HG03354 (cell line): ENCODE data around the gene VPS36.
"Not testable (repeated sequence)": the region's sequence is repeated elsewhere in the genome, so short reads cannot be mapped to it uniquely, and the experiment has no call there.

Experiments
- ATAC-seq: cut with Tn5 transposase; IDR thresholded peaks from one replicate; pipeline ENCODE4 v1.9.1; 2021; ENCODE audit warnings: mild to moderate bottlenecking; ENCODE audit not compliant: unreplicated experiment, poor library complexity, severe bottlenecking

The VPS36 gene

DNA sequence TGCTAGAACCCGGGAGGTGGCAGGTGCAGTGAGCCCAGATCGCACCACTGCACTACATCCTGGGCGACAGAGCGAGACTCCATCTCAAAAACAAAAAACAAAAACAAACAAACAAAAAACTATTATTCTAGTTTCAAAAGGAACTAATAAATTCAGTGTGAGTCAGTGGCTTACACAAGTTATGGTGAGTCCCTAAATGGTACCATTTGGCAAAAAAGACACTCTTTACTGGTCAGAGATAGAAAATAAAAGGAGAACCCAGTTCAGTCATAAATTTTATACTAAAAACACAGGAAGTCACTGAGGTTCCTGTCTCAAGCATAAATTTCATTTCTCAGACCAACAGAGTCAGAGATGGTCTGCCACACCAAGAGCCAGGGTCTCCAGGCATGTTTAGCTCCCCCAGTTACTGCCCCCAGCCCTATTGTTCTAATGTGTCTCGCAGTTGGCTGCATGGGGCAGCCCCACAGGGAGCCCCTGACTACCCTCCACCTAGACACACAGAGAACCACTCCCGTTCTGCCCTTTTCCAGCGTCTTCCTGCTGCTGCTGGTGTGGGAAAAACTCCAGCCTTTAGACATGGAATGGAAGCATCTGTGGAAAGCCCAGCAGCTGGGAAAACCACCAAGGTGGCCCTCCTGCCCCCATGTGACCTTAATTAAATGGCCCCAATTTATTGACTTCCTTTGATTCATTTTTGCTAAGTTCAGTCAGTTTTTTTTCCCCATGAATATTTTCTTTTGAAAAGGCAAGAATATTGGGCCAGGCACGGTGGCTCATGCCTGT lies 56.7 kb downstream of the VPS36 start:
- no peak for ATAC-seq

DNA sequence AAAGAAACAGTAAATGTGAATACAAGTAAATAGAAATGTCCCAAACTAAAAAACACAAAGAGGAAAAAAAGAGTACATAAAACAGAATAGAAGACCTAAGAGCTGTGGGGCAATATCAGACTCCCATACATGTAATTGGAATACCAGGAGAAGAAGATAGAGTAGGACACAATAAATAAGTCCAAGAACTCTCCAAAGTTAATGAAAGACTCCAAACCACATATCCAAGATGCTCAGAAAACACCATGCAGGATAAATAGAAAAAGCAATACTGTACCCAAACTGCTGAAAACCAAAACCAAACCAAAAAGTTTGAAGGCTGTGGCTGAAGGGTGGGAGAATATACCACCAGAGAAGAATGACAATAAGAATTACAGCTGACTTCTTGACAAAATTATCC lies 62.7 kb downstream of the VPS36 start:
- ATAC-seq = no peak

- ATAC-seq = no peak
Observed at GRCh38 chr13:52385870-52386269, 64.6 kb downstream of the VPS36 start.

DNA sequence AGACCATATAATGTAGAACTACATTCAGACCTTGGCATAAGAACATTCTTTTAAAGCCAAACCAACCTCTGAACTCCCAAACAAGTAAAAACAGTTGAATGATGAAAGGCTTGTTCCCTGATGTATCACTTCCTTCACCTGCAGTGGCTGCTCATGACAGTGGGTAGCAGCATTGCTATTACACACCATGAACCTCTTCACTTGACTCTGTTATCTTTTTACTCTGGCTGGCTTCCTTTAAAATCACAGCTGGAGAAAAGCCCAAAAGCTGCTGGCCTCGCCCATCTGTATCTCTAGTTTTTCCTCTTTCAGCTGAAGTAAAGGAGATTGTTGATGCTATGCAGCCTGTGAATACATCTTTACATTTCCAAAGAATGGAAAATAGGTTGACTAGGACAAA lies 67.1 kb downstream of the VPS36 start:
- ATAC-seq = no peak

DNA sequence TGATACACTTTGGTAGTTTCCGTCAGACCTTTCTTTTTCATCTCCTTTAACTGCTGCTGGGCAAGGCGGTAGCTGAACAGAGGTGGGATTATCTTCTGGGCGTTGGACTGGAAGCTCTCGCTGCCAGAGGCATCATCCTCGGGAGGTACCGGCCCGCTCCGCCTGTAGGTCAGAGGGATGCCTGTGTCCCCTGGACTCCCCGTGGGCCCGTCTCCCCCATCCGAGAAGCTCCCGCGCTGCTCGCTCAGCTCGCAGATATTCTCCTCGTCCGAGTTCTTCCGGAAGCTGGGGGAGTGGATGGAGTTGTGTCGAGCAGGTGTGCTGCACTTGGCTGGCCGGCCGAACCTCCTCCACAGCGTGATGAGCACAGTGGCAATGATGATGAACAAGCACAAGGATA lies 72.1 kb downstream of the VPS36 start:
- no peak for ATAC-seq

DNA sequence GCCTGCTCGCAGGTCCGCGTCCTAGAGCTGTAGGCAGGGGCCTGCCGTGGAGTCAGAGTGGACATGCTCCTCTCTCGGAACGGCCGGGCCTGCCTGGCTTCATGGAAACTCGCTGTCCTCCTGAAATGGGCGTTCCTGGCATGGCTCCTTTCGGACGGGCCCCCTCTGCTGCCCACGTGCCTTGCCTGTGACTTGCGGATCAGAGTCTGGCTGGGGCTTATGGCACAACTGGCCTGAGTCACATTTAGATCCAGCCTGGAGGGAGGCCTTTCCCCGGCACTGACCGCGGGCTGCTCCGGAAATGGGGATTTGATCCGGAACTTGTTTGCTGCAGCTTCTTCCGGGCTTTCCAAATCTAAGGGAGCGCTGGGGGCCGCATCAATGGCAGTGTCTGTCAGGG lies 72.5 kb downstream of the VPS36 start:
- ATAC-seq = no peak

- no peak for ATAC-seq
Observed at GRCh38 chr13:52374873-52375411, 75.5 kb downstream of the VPS36 start.

GRCh38 chr13:52374389-52374788 lies 76.0 kb downstream of the VPS36 start:
- no peak for ATAC-seq

DNA sequence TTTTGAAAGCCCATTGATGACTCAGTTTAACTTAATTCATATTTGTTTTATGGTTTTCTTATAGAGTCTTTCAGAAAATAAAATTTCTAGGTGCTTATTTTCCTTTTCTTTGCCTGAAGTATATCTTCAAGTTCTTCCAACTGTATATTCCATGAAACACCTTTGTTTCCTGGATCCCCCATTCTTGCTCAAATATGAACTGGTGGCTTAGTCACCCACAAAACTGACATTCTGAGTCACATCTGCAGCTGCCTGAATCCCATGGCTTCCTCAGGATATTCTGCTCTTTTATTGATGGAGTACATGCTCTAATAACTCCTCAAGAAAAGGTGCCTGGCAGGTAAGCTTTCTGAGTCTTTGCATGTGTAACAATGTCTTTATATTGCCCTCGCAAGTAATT lies 77.2 kb downstream of the VPS36 start:
- ATAC-seq = not testable (repeated sequence)

DNA sequence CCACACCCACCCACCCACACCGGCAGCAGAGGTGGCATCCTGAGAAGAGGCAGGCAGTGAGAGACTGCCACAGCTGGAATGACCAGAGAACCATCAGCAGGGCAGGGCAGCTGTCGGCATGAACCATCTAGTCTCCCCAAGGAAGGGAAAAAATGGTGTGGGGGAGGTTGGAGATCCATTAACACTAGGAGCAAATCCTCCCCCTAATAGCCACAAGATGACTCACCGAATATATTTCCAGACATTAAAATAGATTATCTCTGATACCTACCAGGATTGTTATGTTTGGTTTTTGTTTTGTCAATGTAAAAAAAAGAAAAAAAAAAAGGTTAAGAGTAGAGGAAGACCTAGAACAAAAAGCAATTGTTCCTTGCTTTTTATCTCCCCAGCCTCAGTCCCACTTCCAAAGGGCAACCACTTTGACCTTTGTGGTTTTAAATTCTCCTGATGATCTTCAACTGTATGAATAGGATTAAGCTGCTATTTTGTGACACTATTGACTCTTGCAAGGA lies 78.6 kb downstream of the VPS36 start:
- ATAC-seq = no peak

DNA sequence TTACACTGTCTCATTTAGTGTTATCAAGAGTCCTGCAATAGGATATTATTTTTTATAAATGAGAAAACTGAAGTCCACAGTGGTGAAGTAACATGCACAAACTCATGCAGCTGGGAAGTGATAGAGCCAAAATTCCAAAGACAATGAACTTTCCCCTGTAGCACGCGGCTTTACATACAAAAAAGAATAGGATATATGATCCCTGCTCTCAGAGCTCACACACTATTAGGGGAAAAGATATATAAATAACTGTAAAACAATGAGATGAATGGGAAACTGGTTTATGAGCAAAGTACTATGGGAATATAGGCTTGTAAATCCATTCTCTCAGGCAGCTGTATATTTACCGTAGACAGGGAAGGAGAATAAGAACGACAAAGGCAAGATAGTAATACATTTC lies 84.1 kb downstream of the VPS36 start:
- ATAC-seq = no peak
